Left lobe of liver (tissue), 2 donors: ENCODE data around the gene AVPR1B. TPM values are rescaled to one million over a fixed set of nuclear protein-coding genes. Genes with fewer than 3 reads are reported as not detected.

Experiments
- ATAC-seq: fragments of 200-7000 bp; cut with Tn5 transposase; one replicate; pipeline ENCODE4 v1.9.1; 2020; ENCODE audit warnings: mild to moderate bottlenecking, moderate library complexity
- DNase-seq: peaks from one replicate; pipeline ENCODE4 v3.0.0-alpha.2; 2020; ENCODE audit warnings: low spot score
- total RNA-seq: library from RNA; stranded (reverse); gene quantifications from one replicate; pipeline ENCODE4 v1.2.1, GENCODE V29; 2021
- donor health status: DM: no; HTN: no; CAD: no; lungs with moderate emphysema.
- donor health status: DM: no; HTN: yes; CAD: no.

Gene AVPR1B
- total RNA-seq, result not detected

- DNase-seq, result peak; percentile 46
- ATAC-seq, result peak; percentile 70
These were observed at the start of gene AVPR1B for GRCh38 chr1:206117151-206117948. TSS of gene AVPR1B (minus strand) at chr1:206117388. CDS start at chr1:206116890, 498 bp downstream.

DNA sequence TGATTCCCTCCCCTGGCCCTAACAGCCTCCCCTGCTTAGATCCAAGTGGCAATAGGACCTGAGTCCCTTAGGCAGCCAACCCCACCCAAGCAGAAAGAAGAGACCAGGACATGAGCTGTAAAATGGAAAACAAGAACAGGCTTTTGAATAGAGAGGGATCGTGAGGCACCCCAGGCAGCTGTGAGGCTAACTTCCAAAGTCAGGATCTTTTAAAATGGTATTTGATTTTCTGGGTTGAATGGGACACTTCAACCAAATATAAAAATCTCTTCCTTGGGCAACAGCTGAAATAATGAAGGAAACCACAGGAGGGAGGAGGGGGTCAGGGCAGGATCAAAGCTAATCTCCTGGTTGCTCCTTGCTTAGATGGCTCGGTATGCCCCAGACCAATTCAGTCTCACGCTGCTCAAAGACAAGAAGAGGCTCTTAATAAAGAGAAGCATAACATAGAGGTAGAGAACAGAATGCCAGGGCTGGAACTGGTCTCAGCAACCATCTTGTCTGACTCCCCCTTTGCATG lies 28.6 kb upstream of the AVPR1B start:
- ATAC-seq (no peak), DNase-seq (no peak)

- ATAC-seq, result peak; percentile 87
- no peak for DNase-seq
These were observed 27.4 kb upstream of the AVPR1B start for GRCh38 chr1:206144605-206145004.

GRCh38 chr1:206143537-206144172 lies 26.5 kb upstream of the AVPR1B start:
- DNase-seq (no peak), ATAC-seq (no peak)

DNA sequence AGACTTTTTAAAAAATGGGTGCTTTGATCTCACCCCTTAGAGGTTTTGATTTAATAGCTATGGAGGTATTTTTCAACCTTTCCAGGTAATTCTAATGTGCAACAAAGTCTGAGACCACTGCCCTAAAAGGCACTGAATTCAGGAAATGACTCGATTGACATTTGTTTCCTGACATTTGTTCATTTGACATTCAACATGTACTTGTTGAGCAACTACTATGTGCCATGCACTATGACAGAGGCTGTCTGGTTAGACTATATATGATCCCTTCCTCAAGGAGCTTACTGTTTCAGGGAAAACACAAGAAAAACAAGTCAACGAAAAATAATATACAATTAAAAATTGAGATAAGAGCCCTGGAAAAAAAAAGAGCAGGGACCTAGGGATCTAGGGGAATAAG lies 25.6 kb upstream of the AVPR1B start:
- ATAC-seq, result no peak
- no peak for DNase-seq

DNA sequence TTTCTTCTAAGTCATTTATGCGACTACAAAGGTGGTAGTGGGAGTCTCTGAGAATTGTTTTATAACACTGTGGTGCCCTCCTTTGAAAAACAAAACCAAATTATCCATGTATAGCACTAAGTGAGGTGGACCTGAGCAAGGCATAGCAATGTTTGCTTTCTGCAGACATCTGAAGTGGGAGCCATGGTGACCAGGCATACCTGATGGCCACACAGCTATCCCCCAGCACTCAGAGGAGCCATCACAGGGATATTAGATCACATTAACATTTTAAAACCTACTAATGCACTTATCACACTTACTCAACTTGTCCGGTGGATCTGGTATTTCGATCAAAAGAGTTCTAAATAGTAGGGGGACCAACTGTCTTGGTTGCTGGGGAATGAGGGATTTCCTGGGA lies 24.8 kb upstream of the AVPR1B start:
- ATAC-seq (no peak), DNase-seq (no peak)

GRCh38 chr1:206136241-206136640 lies 19.1 kb upstream of the AVPR1B start:
- ATAC-seq (no peak), DNase-seq (no peak)

DNA sequence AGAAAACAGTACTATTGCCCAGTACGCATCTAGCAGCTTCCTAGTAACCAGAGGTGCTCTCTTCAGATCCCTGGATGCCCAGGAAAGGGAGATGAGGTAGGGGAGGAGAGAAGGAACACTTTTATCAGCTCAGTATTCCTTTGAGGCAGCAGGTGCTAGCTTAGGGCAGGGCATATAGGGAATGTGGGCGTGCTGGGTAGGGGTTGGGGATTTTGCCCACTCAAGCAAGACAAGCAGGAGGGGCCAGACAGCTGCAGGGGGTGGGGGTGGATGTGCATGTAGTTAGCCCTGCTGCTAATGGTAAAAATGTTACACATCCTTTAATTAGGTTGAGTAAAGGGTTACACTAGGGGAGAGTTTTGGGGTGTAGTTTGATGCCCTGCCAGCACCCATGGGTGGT lies 18.1 kb upstream of the AVPR1B start:
- ATAC-seq, result no peak
- no peak for DNase-seq

DNA sequence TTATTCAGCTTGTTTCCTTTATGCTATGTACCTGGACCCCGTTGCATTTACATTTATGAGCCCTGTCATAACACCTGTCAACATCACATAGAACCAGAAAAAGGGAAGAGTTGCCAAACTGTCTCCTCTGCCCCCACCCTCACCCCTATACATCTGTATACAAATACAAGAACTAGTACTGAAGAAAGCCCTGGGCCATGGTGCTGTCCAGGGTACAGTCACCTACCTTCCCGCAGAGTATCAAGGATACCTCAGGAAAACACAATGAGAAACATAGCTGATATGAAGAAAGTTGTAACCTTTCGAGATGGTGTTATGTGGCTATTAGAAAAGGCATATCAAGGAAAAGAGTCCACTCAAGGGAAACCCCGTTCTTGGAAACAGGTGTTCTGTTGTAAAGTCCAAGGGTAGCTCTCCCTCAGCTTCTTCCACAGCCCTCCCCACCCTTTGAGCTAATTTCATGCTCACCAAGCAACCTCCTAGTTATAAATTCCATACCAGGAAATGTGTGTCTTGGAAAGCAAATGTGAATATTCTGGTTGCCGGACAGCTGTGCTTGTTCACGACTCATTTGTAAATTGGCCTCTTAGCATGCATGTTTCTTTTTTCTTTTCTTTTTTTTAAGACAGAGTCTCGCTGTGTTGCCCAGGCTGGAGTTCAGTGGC lies 16.7 kb upstream of the AVPR1B start:
- DNase-seq (no peak), ATAC-seq (no peak)

GRCh38 chr1:206131037-206131436 lies 13.8 kb upstream of the AVPR1B start:
- DNase-seq (no peak), ATAC-seq (no peak)

GRCh38 chr1:206128196-206128595 lies 11.0 kb upstream of the AVPR1B start:
- ATAC-seq (no peak), DNase-seq (no peak)

- no peak for DNase-seq
- ATAC-seq, result no peak
These were observed 10.1 kb upstream of the AVPR1B start for GRCh38 chr1:206127336-206127735.

DNA sequence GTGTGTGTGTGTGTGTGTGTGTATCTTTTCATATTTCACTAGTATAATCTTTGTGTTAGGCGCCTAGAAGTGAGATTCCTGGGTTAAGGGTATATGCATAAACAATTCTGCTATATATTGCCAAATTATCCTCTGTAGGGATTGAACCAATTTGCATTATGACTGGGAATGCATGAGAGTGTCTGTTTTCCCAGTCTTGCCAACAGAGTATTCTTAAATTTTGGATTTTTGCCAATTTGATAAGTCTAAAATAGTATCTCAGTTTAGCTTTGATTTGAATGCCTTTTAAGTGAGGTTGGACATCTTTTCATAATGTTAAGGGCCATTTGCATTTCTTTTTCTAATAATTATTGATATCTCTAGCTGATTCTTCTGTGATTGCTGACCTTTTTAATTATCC lies 8.2 kb upstream of the AVPR1B start:
- ATAC-seq, result no peak
- DNase-seq, result no peak

DNA sequence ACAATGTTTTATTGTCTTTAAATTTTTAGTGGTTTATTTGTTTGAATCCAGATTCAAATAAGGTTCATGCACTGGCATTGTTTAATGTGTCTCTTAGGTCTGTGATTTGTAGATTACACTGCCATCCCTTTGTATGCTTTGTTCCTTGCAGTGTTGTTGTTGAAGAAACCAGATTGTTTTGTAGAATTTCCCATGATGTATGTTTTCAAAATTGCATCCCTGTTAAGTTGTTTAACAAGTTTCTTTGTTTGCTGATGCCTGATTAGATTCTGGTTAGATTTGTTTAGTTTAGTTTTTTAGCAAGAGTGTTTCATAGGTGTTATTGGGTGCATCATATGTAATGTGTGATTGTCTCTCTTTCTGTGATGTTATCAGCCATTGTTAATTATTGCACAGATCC lies 5.5 kb upstream of the AVPR1B start:
- DNase-seq, result no peak
- ATAC-seq, result no peak

DNA sequence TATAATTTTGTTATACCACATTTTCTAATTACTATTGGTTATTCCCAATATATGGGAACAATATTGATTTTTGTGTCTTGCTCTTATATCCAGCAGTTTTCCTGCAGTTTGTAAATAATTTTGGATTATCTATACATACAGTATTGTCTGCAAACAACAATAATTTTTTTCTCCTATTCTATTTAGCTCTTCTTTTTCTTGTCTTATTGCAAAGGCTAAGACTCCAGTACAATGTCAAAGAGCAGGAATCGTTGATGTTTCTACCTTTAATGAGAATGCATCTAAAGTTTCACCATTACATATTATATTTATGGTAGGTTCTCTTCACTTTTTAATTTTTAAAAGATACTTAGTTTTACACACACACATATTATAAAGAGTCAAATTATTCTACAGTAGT lies 4.1 kb upstream of the AVPR1B start:
- no peak for DNase-seq
- no peak for ATAC-seq

DNA sequence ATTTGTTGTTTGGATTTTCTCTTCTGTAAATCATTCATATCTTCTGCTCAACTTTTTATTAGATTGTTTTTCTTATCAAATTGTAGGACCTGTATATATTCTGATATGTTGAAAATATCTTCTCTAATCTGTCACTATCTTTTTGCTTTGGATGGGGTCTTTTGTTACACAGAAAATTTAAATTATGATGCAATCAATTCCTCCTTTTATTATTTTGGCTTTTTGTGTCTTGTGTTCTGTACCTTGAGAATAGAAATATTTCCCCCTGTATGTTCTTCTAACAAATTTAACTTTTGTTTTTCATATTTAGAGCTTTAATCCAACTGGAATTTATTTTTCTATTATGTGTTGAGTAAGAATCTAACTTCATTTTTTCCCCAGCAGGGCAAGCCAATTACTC lies 3.2 kb upstream of the AVPR1B start:
- ATAC-seq (no peak), DNase-seq (no peak)

DNA sequence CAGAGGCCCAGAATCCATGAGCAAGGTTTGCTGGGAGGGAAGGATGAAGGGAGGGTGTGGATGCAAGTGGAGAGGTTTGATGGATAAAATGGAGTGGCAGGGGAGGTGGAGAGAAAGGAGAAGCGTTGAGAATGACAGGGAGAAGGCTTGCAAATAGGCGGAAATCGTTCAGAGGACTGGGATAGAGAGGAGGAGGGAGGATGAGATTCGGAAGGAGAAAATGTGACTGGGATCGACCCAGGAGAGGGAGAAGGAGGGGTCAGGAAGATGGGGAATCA lies 376 bp downstream of the AVPR1B start:
- ATAC-seq (no peak), DNase-seq (no peak)

DNA sequence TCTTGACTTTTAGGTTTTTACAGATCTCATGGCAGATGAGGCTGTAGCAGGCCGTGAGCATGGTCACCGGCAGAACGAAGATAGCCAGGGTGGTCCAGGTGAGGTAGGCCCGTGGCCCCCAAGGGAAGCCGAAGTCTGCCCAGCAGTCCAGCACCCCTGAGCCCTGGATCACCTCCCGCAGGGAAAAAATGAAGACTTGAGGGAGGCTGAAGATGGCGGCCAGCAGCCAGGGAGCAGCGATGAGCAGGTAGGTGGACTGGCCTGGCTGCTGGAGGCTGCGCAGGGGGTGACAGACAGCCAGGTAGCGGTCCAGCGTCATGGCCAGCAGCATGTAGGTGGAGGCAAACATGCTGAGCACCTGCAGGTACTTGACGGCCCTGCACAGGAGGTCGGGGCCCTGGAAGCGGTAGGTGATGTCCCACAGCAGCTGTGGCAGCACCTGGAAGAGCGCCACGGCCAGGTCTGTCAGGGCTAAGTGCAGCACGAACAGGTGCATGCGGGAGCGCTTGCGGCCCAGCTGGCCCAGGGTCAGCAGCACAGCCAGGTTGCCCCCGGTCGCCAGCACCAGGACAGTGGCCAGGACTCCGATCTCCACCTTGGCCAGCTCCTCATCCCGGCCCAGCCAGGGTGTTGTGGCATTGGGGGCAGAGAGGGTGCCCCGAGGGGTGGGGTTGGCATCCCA lies 856 bp downstream of the AVPR1B start:
- DNase-seq, result peak; percentile 39

DNA sequence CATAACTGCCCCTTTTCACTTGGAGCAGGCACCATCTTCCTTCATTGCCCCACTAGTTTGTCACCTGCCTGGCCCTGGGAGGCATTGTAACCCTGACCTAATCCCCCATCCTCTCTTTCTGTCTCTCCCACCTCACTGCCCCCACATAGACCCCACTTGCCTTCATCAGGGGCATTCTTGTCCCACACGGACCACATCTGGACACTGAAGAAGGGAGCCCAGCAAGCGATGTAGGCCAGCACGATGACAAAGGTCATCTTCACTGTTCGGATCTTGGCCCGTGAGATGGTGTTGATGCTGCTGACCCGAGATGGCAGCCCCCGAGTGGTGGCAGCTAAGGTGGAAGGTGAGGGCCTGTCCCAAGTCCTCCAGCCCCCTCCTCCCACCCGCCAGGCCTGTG lies 1.4 kb downstream of the AVPR1B start:
- DNase-seq (no peak), ATAC-seq (no peak)

More for the DNA sequence above, 856 bp downstream of the AVPR1B start:
- ATAC-seq, result no peak

DNA sequence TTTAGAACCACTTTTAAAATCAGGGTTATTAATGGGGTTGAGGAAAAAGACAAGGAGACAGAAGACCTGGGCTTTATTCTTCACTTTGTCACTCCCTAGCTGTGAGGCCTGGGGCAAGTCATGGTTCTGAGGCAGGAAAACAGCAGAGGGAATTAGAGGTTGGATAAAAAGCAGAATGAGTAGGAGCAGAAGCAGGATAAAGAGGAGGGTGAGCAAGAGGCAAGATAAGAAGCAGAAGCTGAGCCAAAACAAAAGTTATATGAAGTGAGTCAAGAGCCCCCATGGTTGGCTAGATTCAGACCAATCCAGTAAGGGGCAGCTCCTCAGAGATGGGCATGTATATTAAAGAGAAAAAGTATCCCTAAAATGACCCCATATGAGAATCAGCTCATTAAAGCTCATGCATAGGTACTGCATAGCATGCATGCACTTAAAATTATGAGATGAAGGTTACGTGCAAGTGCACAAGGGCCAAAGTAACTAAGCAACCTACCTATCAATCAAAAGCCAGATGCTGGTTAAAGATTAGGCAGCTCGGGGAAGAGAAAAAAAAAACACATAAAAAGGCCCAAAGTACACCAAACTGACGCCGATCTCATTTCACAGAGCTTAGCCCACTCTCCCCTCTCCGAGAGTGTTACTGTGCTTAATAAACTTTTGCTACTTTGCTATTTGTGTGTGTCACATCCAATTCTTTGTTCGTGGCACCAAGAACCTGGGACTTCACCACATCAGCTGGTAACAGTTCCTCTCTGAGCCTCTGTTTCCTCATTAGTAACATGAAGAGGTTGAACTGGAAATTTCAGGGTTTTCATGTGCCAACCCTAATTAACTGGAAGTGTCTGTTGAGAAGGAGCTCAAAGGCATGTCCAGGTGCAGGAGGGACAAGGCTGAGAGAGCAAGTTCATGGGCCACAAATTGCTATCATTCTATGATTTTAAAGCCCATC lies 2.2 kb downstream of the AVPR1B start:
- ATAC-seq (peak; percentile 31), DNase-seq (no peak)
